HCT116 (cell line): ENCODE data around the gene ACP7. TPM values are rescaled to one million over a fixed set of nuclear protein-coding genes. Genes with fewer than 3 reads are reported as not detected.

Source experiments
- ATAC-seq: fragments of 200-7000 bp; cut with Tn5 transposase; 2 replicates; pipeline ENCODE4 v1.9.1; 2020; ENCODE audit warnings: mild to moderate bottlenecking, moderate library complexity
- BruUV-seq: library from RNA; stranded (reverse); fragments of 400-500 nt; replicated peaks from 2 replicates; lab custom pipeline; 2021; lab: Mats Ljungman, UMichigan
- CTCF ChIA-PET: fragments of 300-600 bp; sonication (Branson Sonifier 250); formaldehyde crosslinking; loops from one replicate; lab custom pipeline; 2021; ENCODE audit warnings: antibody characterized with exemption; lab: Charles Lee
- POLR2A ChIA-PET: fragments of 300-600, 350-600 bp; sonication (Branson Sonifier 250); formaldehyde crosslinking; loops from one replicate; lab custom pipeline; 2021; ENCODE audit warnings: antibody characterized with exemption; lab: Charles Lee
- RAD21 ChIA-PET, 2 experiments: fragments of 300-600 bp; sonication (Branson Sonifier 250); formaldehyde crosslinking; loops; one replicate each; lab custom pipeline; 2023; ENCODE audit warnings: low total read pairs in 2 of 2; ENCODE audit not compliant: uncharacterized antibody in 2 of 2, unreplicated experiment in 2 of 2, low non-redundant PET in 1 of 2; lab: Charles Lee
- DNase-seq: peaks from one replicate; pipeline ENCODE4 v3.0.0-alpha.2; 2010; ENCODE audit warnings: low read depth, low spot score
- H2AFZ ChIP-seq: fragments of 200-600 bp; shearing (Covaris generic), sonication (generic); 2 replicates; pipeline ENCODE4 v1.6.1; 2017; ENCODE audit warnings: low read depth, mixed run types, mixed read lengths, antibody characterized with exemption, low read length; ENCODE audit not compliant: poor library complexity, severe bottlenecking
- H3K27ac ChIP-seq: 2 replicates; pipeline ENCODE4 v1.5.1; 2012; ENCODE audit warnings: low read depth, low read length
- H3K27me3 ChIP-seq: fragments of 200-600 bp; sonication (generic); 2 replicates; pipeline ENCODE4 v1.6.1; 2016; ENCODE audit warnings: mixed run types, low read length, mixed read lengths; ENCODE audit not compliant: insufficient read depth
- H3K36me3 ChIP-seq, 2 experiments: fragments of 200-500 bp in 1 of 2; fragments of 200-600 bp in 1 of 2; sonication (Bioruptor generic) in 1 of 2; sonication (generic) in 1 of 2; 2 replicates each; pipeline versions ENCODE4 v1.5.1 to v1.6.1; 2014 to 2016; ENCODE audit warnings: low read length in 2 of 2, inconsistent platforms in 1 of 2, mixed read lengths in 1 of 2, mixed run types in 1 of 2; ENCODE audit not compliant: insufficient read depth in 2 of 2, control insufficient read depth in 1 of 2
- H3K4me1 ChIP-seq, 2 experiments: fragments of 200-600 bp in 1 of 2; sonication (generic) in 1 of 2; 2 replicates each; pipeline versions ENCODE4 v1.5.1 to v1.6.1; 2012 to 2017; ENCODE audit warnings: low read length in 2 of 2, inconsistent platforms in 1 of 2, mild to moderate bottlenecking in 1 of 2, mixed read lengths in 1 of 2, mixed run types in 1 of 2, moderate library complexity in 1 of 2; ENCODE audit not compliant: insufficient read depth in 2 of 2, control insufficient read depth in 1 of 2
- H3K4me2 ChIP-seq: fragments of 200-600 bp; sonication (generic); 2 replicates; pipeline ENCODE4 v1.6.1; 2017; ENCODE audit warnings: mixed run types, low read length, mixed read lengths
- H3K4me3 ChIP-seq, 2 experiments: fragments of 200-600 bp in 1 of 2; sonication (generic) in 1 of 2; replicated peaks in 1 of 2; 2 replicates each; pipeline ENCODE4 v1.5.1; 2011 to 2016; ENCODE audit warnings: low read length in 2 of 2, control low read depth in 1 of 2, low read depth in 1 of 2, mild to moderate bottlenecking in 1 of 2, mixed read lengths in 1 of 2, mixed run types in 1 of 2
- H3K79me2 ChIP-seq: fragments of 200-600 bp; sonication (generic); 2 replicates; pipeline ENCODE4 v1.6.1; 2017; ENCODE audit warnings: mild to moderate bottlenecking, mixed run types, low read length, moderate library complexity, mixed read lengths; ENCODE audit not compliant: insufficient read depth
- H3K9ac ChIP-seq: fragments of 200-600 bp; sonication (generic); 2 replicates; pipeline ENCODE4 v1.6.1; 2016; ENCODE audit warnings: low read length, mixed read lengths
- H3K9me2 ChIP-seq: fragments of 200-600 bp; sonication (generic), shearing (Covaris generic); 2 replicates; pipeline ENCODE4 v1.6.1; 2017; ENCODE audit warnings: mixed run types, mild to moderate bottlenecking, moderate library complexity; ENCODE audit not compliant: insufficient read depth
- H3K9me3 ChIP-seq, 2 experiments: fragments of 200-500 bp in 1 of 2; fragments of 200-600 bp in 1 of 2; sonication (Bioruptor generic) in 1 of 2; sonication (generic) in 1 of 2; 2 replicates each; pipeline ENCODE4 v1.6.1; 2014 to 2017; ENCODE audit warnings: low read length in 2 of 2, mixed read lengths in 2 of 2, inconsistent platforms in 1 of 2, low read depth in 1 of 2, mild to moderate bottlenecking in 1 of 2, mixed run types in 1 of 2, moderate library complexity in 1 of 2; ENCODE audit not compliant: control insufficient read depth in 1 of 2, insufficient read depth in 1 of 2
- H4K20me1 ChIP-seq: fragments of 200-600 bp; sonication (generic), shearing (Covaris generic); 2 replicates; pipeline ENCODE4 v1.6.1; 2017; ENCODE audit warnings: mixed run types, mild to moderate bottlenecking, moderate library complexity; ENCODE audit not compliant: insufficient read depth
- CEBPB ChIP-seq: IDR thresholded peaks from 2 replicates; pipeline ENCODE4 v1.6.1; 2012; ENCODE audit warnings: low read depth
- EGR1 ChIP-seq: IDR thresholded peaks from 2 replicates; pipeline ENCODE4 v1.6.1; 2012; ENCODE audit warnings: low read depth
- ELF1 ChIP-seq: IDR thresholded peaks from 2 replicates; pipeline ENCODE4 v1.6.1; 2012; ENCODE audit warnings: low read depth, borderline replicate concordance
- EZH2phosphoT487 ChIP-seq: fragments of 200-600 bp; IDR thresholded peaks from 2 replicates; pipeline ENCODE4 v1.6.1; 2018; ENCODE audit warnings: antibody characterized with exemption, borderline replicate concordance
- JUND ChIP-seq: IDR thresholded peaks from 2 replicates; pipeline ENCODE4 v1.6.1; 2012
- MAX ChIP-seq: IDR thresholded peaks from 2 replicates; pipeline ENCODE4 v1.6.1; 2012
- POLR2A ChIP-seq: IDR thresholded peaks from 2 replicates; pipeline ENCODE4 v1.7.0; 2011; ENCODE audit warnings: borderline replicate concordance; ENCODE audit not compliant: insufficient read depth, insufficient read length; ENCODE audit errors: extremely low read depth
- RAD21 ChIP-seq: IDR thresholded peaks from 2 replicates; pipeline ENCODE4 v1.6.1; 2012; ENCODE audit warnings: low read depth, mild to moderate bottlenecking
- SIN3A ChIP-seq: IDR thresholded peaks from 2 replicates; pipeline ENCODE4 v1.6.1; 2012; ENCODE audit warnings: low read depth
- SP1 ChIP-seq: IDR thresholded peaks from 2 replicates; pipeline ENCODE4 v1.6.1; 2012; ENCODE audit warnings: low read depth
- YY1 ChIP-seq: IDR thresholded peaks from 2 replicates; pipeline ENCODE4 v1.6.1; 2011; ENCODE audit warnings: low read length, low read depth, moderate library complexity, mild to moderate bottlenecking; ENCODE audit not compliant: insufficient replicate concordance; ENCODE audit errors: extremely low read depth
- intact Hi-C: fragments of 100-400 bp; cut with micrococcal nuclease; formaldehyde crosslinking; loops from 2 replicates; pipeline ENCODE4 v1.10.0; 2022
- total RNA-seq: library from RNA; stranded (reverse); gene quantifications from one replicate; pipeline ENCODE4 v1.2.1, GENCODE V29; 2021; ENCODE audit not compliant: unreplicated experiment
- TF ChIP-seq, protein P1 (sequence below), 3 experiments: fragments of 200-600 bp in 1 of 3; sonication (generic) in 1 of 3; IDR thresholded peaks in 2 of 3; conservative IDR thresholded peaks in 1 of 3; 2 replicates each; pipeline ENCODE4 v1.5.1; 2012 to 2017; ENCODE audit warnings: low read depth in 2 of 3, low read length in 2 of 3, antibody characterized with exemption in 1 of 3, borderline replicate concordance in 1 of 3, control low read depth in 1 of 3, mild to moderate bottlenecking in 1 of 3, mixed read lengths in 1 of 3, mixed run types in 1 of 3, moderate library complexity in 1 of 3; ENCODE audit not compliant: insufficient read depth in 1 of 3
- TF ChIP-seq, protein P2 (sequence below): IDR thresholded peaks from 2 replicates; pipeline ENCODE4 v1.6.1; 2011; ENCODE audit warnings: mild to moderate bottlenecking, low read length, moderate library complexity; ENCODE audit not compliant: insufficient replicate concordance; ENCODE audit errors: extremely low read depth

The ACP7 gene
- total RNA-seq, 1 experiment from 2014 or later: 4.7 TPM

DNA sequence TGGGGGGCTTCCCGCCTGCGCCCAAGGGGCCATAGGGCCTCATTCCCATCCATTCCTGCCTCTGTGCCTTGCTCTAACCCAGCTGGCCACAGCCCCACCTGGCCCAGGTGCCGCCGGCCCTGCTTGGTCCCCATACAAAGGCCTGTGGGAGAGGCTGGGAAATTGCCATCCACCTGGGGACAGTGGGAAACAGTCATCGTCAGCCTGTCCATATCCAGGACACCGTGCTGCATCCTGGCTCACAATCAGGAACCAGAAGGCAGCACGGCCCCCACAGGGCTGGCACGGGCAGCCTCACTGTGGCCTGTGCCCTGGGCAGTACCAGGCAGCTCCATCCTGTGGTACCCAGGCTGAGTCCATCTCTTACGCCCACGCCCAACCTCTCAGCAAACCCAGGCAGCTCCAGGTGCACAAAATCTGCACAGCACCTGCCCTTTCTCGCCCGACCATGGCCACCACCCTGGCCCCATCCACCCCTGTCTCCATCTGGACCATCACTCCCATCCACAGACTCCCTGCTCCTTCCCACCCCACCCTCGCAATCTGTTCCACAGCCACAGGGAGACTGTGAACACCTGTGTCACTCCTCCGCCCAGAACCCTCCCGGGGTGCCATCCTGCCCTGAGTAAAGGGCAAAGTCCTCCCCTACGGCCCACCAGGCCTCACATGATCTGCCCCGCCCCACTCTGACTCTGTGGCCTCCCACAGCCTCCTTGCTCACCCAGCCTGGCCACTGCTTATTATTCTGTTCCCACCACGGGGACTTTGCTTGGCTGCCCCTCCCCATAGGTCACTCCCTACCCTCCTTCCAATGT is 30.7 kb upstream of the ACP7 start (continued):
- TF ChIP-seq CEBPB (no peak), SIN3A (no peak), RAD21 (no peak)
- TF ChIP-seq, protein P1, sequence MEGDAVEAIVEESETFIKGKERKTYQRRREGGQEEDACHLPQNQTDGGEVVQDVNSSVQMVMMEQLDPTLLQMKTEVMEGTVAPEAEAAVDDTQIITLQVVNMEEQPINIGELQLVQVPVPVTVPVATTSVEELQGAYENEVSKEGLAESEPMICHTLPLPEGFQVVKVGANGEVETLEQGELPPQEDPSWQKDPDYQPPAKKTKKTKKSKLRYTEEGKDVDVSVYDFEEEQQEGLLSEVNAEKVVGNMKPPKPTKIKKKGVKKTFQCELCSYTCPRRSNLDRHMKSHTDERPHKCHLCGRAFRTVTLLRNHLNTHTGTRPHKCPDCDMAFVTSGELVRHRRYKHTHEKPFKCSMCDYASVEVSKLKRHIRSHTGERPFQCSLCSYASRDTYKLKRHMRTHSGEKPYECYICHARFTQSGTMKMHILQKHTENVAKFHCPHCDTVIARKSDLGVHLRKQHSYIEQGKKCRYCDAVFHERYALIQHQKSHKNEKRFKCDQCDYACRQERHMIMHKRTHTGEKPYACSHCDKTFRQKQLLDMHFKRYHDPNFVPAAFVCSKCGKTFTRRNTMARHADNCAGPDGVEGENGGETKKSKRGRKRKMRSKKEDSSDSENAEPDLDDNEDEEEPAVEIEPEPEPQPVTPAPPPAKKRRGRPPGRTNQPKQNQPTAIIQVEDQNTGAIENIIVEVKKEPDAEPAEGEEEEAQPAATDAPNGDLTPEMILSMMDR (IDR thresholded peaks at IDR 0.05 in 2 of 3, conservative IDR thresholded peaks at IDR 0.05 in 1 of 3; ENCODE audit: borderline replicate concordance in 1 of 3, insufficient read depth in 1 of 3, low read depth in 2 of 3, low read length in 2 of 3): no peak
- TF ChIP-seq, protein P2, sequence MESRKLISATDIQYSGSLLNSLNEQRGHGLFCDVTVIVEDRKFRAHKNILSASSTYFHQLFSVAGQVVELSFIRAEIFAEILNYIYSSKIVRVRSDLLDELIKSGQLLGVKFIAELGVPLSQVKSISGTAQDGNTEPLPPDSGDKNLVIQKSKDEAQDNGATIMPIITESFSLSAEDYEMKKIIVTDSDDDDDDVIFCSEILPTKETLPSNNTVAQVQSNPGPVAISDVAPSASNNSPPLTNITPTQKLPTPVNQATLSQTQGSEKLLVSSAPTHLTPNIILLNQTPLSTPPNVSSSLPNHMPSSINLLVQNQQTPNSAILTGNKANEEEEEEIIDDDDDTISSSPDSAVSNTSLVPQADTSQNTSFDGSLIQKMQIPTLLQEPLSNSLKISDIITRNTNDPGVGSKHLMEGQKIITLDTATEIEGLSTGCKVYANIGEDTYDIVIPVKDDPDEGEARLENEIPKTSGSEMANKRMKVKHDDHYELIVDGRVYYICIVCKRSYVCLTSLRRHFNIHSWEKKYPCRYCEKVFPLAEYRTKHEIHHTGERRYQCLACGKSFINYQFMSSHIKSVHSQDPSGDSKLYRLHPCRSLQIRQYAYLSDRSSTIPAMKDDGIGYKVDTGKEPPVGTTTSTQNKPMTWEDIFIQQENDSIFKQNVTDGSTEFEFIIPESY: no peak
- TF ChIP-seq, all 23 proteins: peak for 0

DNA sequence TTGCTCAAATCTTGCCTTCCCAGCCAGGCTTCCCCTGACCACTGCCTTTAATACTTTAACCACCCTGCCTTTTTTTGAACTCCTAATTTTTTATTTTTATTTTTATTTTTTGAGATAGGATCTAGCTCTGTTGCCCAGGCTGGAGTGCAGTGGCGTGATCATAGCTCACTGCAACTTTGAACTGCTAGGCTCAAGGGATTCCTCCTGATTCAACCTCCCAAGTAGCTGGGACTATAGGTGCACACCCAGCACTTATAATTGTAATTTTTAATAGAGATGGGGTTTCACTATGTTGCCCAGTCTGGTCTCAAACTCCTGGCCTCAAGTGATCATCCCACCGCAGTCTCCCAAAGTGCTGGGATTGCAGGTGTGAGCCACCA is 30.1 kb upstream of the ACP7 start:
- ATAC-seq: no peak
- no peaks in the 10 kb centered on the region for H3K9me2 ChIP-seq
- TF ChIP-seq SP1 (no peak), JUND (no peak), EGR1 (no peak), CEBPB (no peak), YY1 (no peak), POLR2A (no peak), ELF1 (no peak), MAX (no peak), EZH2phosphoT487 (no peak)
- TF ChIP-seq, protein P1 (IDR thresholded peaks at IDR 0.05 in 2 of 3, conservative IDR thresholded peaks at IDR 0.05 in 1 of 3; ENCODE audit: borderline replicate concordance in 1 of 3, insufficient read depth in 1 of 3, low read depth in 2 of 3, low read length in 2 of 3): no peak
- TF ChIP-seq, all 23 proteins: peak for 0
- no peak overlapping the region for H3K27ac ChIP-seq
- H4K20me1 ChIP-seq: no peaks in the 10 kb centered on the region
- ChIA-PET POLR2A (no interaction called here), CTCF (no interaction called here), RAD21 (no interaction called here)
- H3K4me2 ChIP-seq: no peak overlapping the region
- no peak overlapping the region for H2AFZ ChIP-seq
- no peaks in the 10 kb centered on the region for H3K79me2 ChIP-seq
- no peaks in the 10 kb centered on the region; a peak in 1 of 4 replicates for H3K9me3 ChIP-seq
- H3K9ac ChIP-seq: no peak overlapping the region
- H3K27me3 ChIP-seq: no peaks in the 10 kb centered on the region
- H3K4me1 ChIP-seq: peaks cover 0 to 14% of the 10 kb centered on the region in 2 experiments; a peak in 1 of 4 replicates
- intact Hi-C loops: loop anchor here (5.0 kb wide), 1 partner anchor 58 kb away; no protein-coding TSS in a partner anchor
- DNase-seq: no peak
- no TSS peak for BruUV-seq
- no peak overlapping the region for H3K4me3 ChIP-seq
- no peaks in the 10 kb centered on the region for H3K36me3 ChIP-seq
